OCI-LY1 (cell line): ENCODE data around the gene JUND.

ENCODE experiments used
- H2AFZ ChIP-seq: fragments of 200-600 bp; sonication (generic), shearing (Covaris generic); 2 replicates; pipeline ENCODE4 v1.6.0; 2014; ENCODE audit warnings: antibody characterized with exemption, mild to moderate bottlenecking, low read length
- H3F3A ChIP-seq: fragments of 200-600 bp; sonication (generic), shearing (Covaris generic); 2 replicates; pipeline ENCODE4 v1.6.0; 2014; ENCODE audit warnings: mild to moderate bottlenecking, antibody characterized with exemption, low read length, moderate library complexity; ENCODE audit not compliant: insufficient read depth
- H3K27ac ChIP-seq: fragments of 200-600 bp; sonication (generic); 2 replicates; pipeline ENCODE4 v1.5.1; 2014; ENCODE audit warnings: low read length, mixed run types, mild to moderate bottlenecking, low read depth; ENCODE audit not compliant: poor library complexity, severe bottlenecking
- H3K27me3 ChIP-seq: fragments of 200-600 bp; sonication (generic); 2 replicates; pipeline ENCODE4 v1.6.0; 2014; ENCODE audit warnings: antibody characterized with exemption, mild to moderate bottlenecking, low read length, moderate library complexity; ENCODE audit not compliant: insufficient read depth
- H3K36me3 ChIP-seq: fragments of 200-600 bp; sonication (generic); 2 replicates; pipeline ENCODE4 v1.6.1; 2014; ENCODE audit warnings: mild to moderate bottlenecking, antibody characterized with exemption, low read length, moderate library complexity, mixed read lengths; ENCODE audit not compliant: insufficient read depth
- H3K4me1 ChIP-seq: fragments of 200-600 bp; sonication (generic); 2 replicates; pipeline ENCODE4 v1.5.1; 2014; ENCODE audit warnings: mild to moderate bottlenecking, low read length, moderate library complexity; ENCODE audit not compliant: insufficient read depth, severe bottlenecking
- H3K4me2 ChIP-seq: fragments of 200-600 bp; sonication (generic), shearing (Covaris generic); 2 replicates; pipeline ENCODE4 v1.6.1; 2014; ENCODE audit warnings: low read length
- H3K4me3 ChIP-seq: fragments of 200-600 bp; sonication (generic); 2 replicates; pipeline ENCODE4 v1.5.1; 2014; ENCODE audit warnings: low read length, low read depth, mild to moderate bottlenecking, mixed read lengths; ENCODE audit not compliant: poor library complexity, severe bottlenecking
- H3K79me2 ChIP-seq: fragments of 200-600 bp; shearing (Covaris generic); 2 replicates; pipeline ENCODE4 v1.6.1; 2016; ENCODE audit warnings: mixed run types, low read length, mixed read lengths; ENCODE audit not compliant: insufficient read depth
- H3K9ac ChIP-seq: fragments of 200-600 bp; sonication (generic), shearing (Covaris generic); 2 replicates; pipeline ENCODE4 v1.6.1; 2014; ENCODE audit warnings: mild to moderate bottlenecking, low read length, mixed read lengths
- H3K9me2 ChIP-seq: fragments of 200-600 bp; sonication (generic), shearing (Covaris generic); 2 replicates; pipeline ENCODE4 v1.6.1; 2014; ENCODE audit warnings: low read depth, mild to moderate bottlenecking, low read length, mixed read lengths
- H3K9me3 ChIP-seq: fragments of 200-600 bp; shearing (Covaris generic); 2 replicates; pipeline ENCODE4 v1.6.1; 2014; ENCODE audit warnings: low read length, mixed read lengths
- H4K20me1 ChIP-seq: fragments of 200-600 bp; sonication (generic), shearing (Covaris generic); 2 replicates; pipeline ENCODE4 v1.6.0; 2016; ENCODE audit warnings: mild to moderate bottlenecking, low read length; ENCODE audit not compliant: insufficient read depth
- EZH2 ChIP-seq: fragments of 200-600 bp; sonication (generic), shearing (Covaris generic); IDR thresholded peaks from 2 replicates; pipeline ENCODE4 v1.8.0; 2017; ENCODE audit warnings: borderline replicate concordance, mixed run types, mild to moderate bottlenecking, antibody characterized with exemption, low read length, moderate library complexity, mixed read lengths
- TF ChIP-seq, protein P1 (sequence below): fragments of 200-600 bp; sonication (generic), shearing (Covaris generic); IDR thresholded peaks from 2 replicates; pipeline ENCODE4 v1.5.1; 2017; ENCODE audit warnings: mild to moderate bottlenecking, antibody characterized with exemption, low read length, moderate library complexity, mixed read lengths

JUND gene

DNA sequence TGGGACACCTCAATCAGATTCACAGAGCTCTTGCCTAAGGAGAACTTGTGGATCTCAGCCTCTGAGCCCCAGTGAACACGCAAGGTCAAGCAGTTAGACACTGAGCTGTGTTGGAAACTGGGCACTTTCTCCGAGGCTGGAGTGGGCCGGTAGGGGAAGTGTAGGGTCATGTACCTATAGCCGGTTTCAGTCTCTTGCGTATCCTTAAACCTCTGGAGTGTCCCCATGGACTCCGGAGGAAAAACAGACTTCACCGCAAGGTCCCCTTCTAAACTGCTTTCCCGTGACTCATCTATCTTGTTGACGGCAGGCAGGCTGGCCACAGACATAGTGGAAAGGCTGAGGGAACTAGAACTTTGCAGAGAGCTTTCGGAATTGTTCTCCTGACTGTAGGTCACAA, 18.5 kb downstream of the JUND start:
- Histone ChIP-seq H2AFZ (no peak overlapping the region), H3F3A (no peaks in the 10 kb centered on the region), H3K9ac (no peak overlapping the region), H3K9me2 (no peaks in the 10 kb centered on the region), H3K9me3 (no peaks in the 10 kb centered on the region), H3K36me3 (no peaks in the 10 kb centered on the region), H4K20me1 (no peaks in the 10 kb centered on the region), H3K4me1 (no peaks in the 10 kb centered on the region), H3K27ac (no peak overlapping the region), H3K4me2 (no peak overlapping the region), H3K27me3 (no peaks in the 10 kb centered on the region), H3K4me3 (no peak overlapping the region), H3K79me2 (no peaks in the 10 kb centered on the region)
- no peak for TF ChIP-seq EZH2
- TF ChIP-seq, protein P1, sequence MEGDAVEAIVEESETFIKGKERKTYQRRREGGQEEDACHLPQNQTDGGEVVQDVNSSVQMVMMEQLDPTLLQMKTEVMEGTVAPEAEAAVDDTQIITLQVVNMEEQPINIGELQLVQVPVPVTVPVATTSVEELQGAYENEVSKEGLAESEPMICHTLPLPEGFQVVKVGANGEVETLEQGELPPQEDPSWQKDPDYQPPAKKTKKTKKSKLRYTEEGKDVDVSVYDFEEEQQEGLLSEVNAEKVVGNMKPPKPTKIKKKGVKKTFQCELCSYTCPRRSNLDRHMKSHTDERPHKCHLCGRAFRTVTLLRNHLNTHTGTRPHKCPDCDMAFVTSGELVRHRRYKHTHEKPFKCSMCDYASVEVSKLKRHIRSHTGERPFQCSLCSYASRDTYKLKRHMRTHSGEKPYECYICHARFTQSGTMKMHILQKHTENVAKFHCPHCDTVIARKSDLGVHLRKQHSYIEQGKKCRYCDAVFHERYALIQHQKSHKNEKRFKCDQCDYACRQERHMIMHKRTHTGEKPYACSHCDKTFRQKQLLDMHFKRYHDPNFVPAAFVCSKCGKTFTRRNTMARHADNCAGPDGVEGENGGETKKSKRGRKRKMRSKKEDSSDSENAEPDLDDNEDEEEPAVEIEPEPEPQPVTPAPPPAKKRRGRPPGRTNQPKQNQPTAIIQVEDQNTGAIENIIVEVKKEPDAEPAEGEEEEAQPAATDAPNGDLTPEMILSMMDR: no peak

DNA sequence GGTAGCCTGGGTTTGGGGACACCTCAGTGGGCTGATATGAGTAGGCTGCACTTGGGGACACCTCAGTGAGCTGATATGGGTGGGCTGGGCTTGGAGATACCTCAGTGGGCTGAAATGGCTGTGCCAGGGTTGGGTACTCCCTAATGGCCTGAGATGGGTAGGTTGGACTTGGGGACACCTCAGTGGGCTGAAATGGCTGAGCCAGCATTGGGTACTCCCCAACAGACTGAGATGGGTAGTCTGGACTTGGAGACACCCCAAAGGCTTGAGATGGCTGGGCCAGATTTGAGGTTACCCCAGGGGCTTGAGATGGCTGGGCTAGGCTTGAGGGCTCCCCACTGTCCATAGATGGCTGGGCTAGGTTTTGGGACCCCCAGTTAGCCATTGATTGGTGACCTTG, 19.3 kb downstream of the JUND start:
- no peak overlapping the region for H3K9ac ChIP-seq
- H3K9me2 ChIP-seq: no peaks in the 10 kb centered on the region
- H3K36me3 ChIP-seq: no peaks in the 10 kb centered on the region
- no peaks in the 10 kb centered on the region for H3K27me3 ChIP-seq
- no peaks in the 10 kb centered on the region for H3K4me1 ChIP-seq
- H4K20me1 ChIP-seq: no peaks in the 10 kb centered on the region
- TF ChIP-seq, protein P1: no peak
- TF ChIP-seq EZH2: no peak
- H3F3A ChIP-seq: no peaks in the 10 kb centered on the region
- H3K4me3 ChIP-seq: no peak overlapping the region
- no peak overlapping the region for H3K4me2 ChIP-seq
- H3K27ac ChIP-seq: no peak overlapping the region
- no peaks in the 10 kb centered on the region for H3K9me3 ChIP-seq
- no peaks in the 10 kb centered on the region for H3K79me2 ChIP-seq
- H2AFZ ChIP-seq: no peak overlapping the region

DNA sequence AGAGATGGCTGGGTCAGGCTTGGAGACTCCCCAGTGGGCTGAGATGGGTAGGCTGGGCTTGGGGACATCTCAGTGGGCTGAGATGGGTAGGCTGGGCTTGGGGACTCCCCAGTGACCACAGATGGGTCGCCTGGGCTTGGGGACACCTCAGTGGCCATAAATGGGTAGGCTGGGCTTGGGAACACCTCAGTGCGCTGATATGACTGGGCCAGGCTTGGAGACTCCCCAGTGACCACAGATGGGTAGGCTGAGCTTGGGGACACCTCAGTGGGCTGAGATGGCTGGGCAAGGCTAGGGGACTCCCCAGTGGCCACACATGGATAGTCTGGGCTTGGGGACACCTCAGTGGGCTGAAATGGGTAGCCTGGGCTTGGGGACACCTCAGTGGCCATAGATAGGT, 19.9 kb downstream of the JUND start:
- no peak overlapping the region for H3K27ac ChIP-seq
- no peak overlapping the region for H3K4me2 ChIP-seq
- no peak overlapping the region for H3K4me3 ChIP-seq
- no peaks in the 10 kb centered on the region for H3K4me1 ChIP-seq
- no peak for TF ChIP-seq EZH2
- TF ChIP-seq, protein P1: no peak
- no peaks in the 10 kb centered on the region for H4K20me1 ChIP-seq
- H3F3A ChIP-seq: no peaks in the 10 kb centered on the region
- H3K9me2 ChIP-seq: no peaks in the 10 kb centered on the region
- no peaks in the 10 kb centered on the region for H3K79me2 ChIP-seq
- H3K9ac ChIP-seq: no peak overlapping the region
- H2AFZ ChIP-seq: no peak overlapping the region
- no peaks in the 10 kb centered on the region for H3K27me3 ChIP-seq
- H3K9me3 ChIP-seq: no peaks in the 10 kb centered on the region
- H3K36me3 ChIP-seq: no peaks in the 10 kb centered on the region
